Measurements from ENCODE around the gene ROR2.

GRCh38 chr9:91682806-91683205 is 267.2 kb downstream of the ROR2 start:
- TF ChIP-seq CTCF (conservative IDR thresholded peaks at IDR 0.05; ENCODE audit: low read depth, low read length) (no peak), EZH2 (IDR thresholded peaks at IDR 0.05; ENCODE audit: low read length, unreplicated experiment) (no peak)

Measured in PC-3 (cell line).